AG04450 (cell line): Measurements from ENCODE around the gene SLC35F3. TPM values are rescaled to one million over a fixed set of nuclear protein-coding genes. Genes with fewer than 3 reads are reported as not detected.

Source experiments
- CTCF ChIA-PET: fragments of 300-600, 350-600 bp; formaldehyde crosslinking; extraction: SDS; loops from one replicate; lab custom pipeline; 2022; ENCODE audit warnings: antibody characterized with exemption, inconsistent platforms; lab: Charles Lee
- POLR2A ChIA-PET: fragments of 350-600 bp; formaldehyde crosslinking; extraction: SDS; loops from one replicate; lab custom pipeline; 2021; ENCODE audit warnings: antibody characterized with exemption, inconsistent platforms; lab: Yijun Ruan, JAX
- DNase-seq: peaks from one replicate; pipeline ENCODE4 v3.0.0-alpha.2; 2011; ENCODE audit warnings: low read depth, low spot score
- H3K27ac ChIP-seq: one replicate; pipeline ENCODE4 v1.5.1; 2012; ENCODE audit warnings: low read depth, low read length, control low read depth
- H3K27me3 ChIP-seq: one replicate; pipeline ENCODE4 v1.6.0; 2012; ENCODE audit warnings: low read length; ENCODE audit not compliant: control insufficient read depth, insufficient read depth
- H3K4me3 ChIP-seq: 2 replicates; pipeline ENCODE4 v1.5.1; 2011; ENCODE audit warnings: mild to moderate bottlenecking, low read depth, low read length, control low read depth
- H3K9me3 ChIP-seq: 2 replicates; pipeline ENCODE4 v1.5.1; 2012; ENCODE audit warnings: low read length; ENCODE audit not compliant: control insufficient read depth, insufficient read depth
- CTCF ChIP-seq: IDR thresholded peaks from 2 replicates; pipeline ENCODE4 v1.5.1; 2011; ENCODE audit warnings: low read depth, low read length, control low read depth, inconsistent platforms
- polyA plus RNA-seq: library from polyadenylated mRNA; depleted of rRNA; stranded (reverse); fragments of >200 nt; gene quantifications from 2 replicates; pipeline ENCODE4 v1.2.3, GENCODE V29; 2011

SLC35F3 gene
- polyA plus RNA-seq, 1 experiment, result 0.04 TPM

- ChIA-PET CTCF (no interaction called here), POLR2A (no interaction called here)
- Histone ChIP-seq H3K27ac (no peak overlapping the region), H3K27me3 (no peaks in the 10 kb centered on the region), H3K9me3 (no peaks in the 10 kb centered on the region), H3K4me3 (no peak overlapping the region)
- no peak for TF ChIP-seq CTCF
- no peak for DNase-seq
These were observed 23.6 kb downstream of the SLC35F3 start for GRCh38 chr1:233928123-233928522.

DNA sequence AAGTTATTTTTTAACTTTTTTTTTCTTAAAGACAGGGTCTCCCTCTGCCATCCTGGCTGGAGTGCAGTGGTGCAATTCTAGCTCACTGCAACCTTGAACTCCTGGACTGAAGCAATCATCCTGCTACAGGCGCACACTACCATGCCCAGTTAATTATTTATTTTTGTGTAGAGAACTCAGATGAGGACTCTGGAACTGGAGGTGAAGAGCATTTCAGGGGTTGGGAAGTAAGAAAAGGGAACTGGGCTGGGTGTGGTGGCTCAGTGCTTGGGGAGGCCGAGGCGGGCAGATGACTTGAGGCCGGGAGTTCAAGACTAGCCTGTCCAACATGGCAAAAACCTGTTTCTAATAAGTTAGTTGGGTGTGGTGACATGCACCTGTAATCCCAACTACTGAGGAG, 28.9 kb downstream of the SLC35F3 start:
- Histone ChIP-seq H3K4me3 (no peak overlapping the region), H3K9me3 (peaks cover 3% of the 10 kb centered on the region), H3K27ac (no peak overlapping the region), H3K27me3 (no peaks in the 10 kb centered on the region)
- TF ChIP-seq CTCF, result no peak
- POLR2A ChIA-PET, result no interaction called here
- DNase-seq, result no peak
- CTCF ChIA-PET, result no interaction called here

GRCh38 chr1:233935297-233935868, 30.9 kb downstream of the SLC35F3 start:
- no peak for DNase-seq
- Histone ChIP-seq H3K27me3 (no peaks in the 10 kb centered on the region), H3K27ac (no peak overlapping the region), H3K4me3 (no peak overlapping the region), H3K9me3 (peaks cover 3% of the 10 kb centered on the region)
- ChIA-PET POLR2A (interaction anchor here (0.7 kb wide), 1 partner anchor 756 kb away, joined by 3 read pairs; no protein-coding TSS in a partner anchor), CTCF (no interaction called here)
- TF ChIP-seq CTCF, result no peak

DNA sequence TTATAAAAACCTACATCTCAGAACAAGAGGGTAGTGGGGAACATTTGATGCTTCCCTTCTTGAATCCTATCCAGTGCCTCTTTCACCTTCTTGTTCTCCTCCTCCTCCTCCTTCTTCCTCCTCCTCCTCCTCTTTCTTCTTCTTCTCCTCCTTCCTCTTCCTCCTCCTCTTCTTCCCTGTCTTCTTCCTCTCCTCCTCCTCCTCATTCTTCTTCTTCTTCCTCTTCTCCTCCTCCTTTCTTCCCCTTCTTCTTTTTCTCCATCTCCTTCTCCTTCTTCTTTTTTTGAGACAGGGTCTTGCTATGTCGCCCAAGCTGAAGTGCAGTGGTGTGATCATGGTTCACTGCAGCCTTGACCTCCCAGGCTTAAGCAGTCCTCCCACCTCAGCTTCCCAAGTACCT, 31.9 kb downstream of the SLC35F3 start:
- CTCF ChIA-PET, result no interaction called here
- peaks cover 3% of the 10 kb centered on the region for H3K9me3 ChIP-seq
- no peaks in the 10 kb centered on the region for H3K27me3 ChIP-seq

DNA sequence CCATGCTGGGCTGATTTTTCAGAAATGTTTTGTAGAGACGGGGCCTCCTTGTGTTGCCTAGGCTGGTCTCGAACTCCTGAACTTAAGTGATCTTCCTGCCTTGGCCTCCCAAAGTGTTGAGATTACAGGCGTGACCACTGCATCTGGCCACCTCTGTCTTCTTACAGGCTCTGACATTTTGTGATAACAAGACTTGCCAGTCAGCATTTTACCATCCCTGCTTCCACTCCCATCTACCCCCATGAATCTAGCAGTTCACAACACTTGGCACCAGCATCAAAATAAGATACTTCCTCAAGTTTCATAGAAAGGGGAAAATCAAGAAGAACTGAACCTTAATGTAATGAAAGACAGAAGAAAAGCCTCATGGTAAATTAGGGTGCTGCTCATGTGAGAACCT, 32.4 kb downstream of the SLC35F3 start:
- TF ChIP-seq CTCF, result no peak
- Histone ChIP-seq H3K4me3 (no peak overlapping the region), H3K9me3 (peaks cover 3% of the 10 kb centered on the region), H3K27me3 (no peaks in the 10 kb centered on the region), H3K27ac (no peak overlapping the region)
- CTCF ChIA-PET, result no interaction called here
- POLR2A ChIA-PET, result no interaction called here
- no peak for DNase-seq

More for the DNA sequence above, 31.9 kb downstream of the SLC35F3 start:
- POLR2A ChIA-PET, result no interaction called here
- DNase-seq, result no peak
- no peak for TF ChIP-seq CTCF
- Histone ChIP-seq H3K27ac (no peak overlapping the region), H3K4me3 (no peak overlapping the region)
